ENCODE results near the gene RABGAP1L.

RABGAP1L gene

GRCh38 chr1:174274884-174275283 is 115.6 kb downstream of the RABGAP1L start:
- Histone ChIP-seq H2AFZ (no peak overlapping the region), H3K4me1 (no peaks in the 10 kb centered on the region), H3K79me2 (no peaks in the 10 kb centered on the region), H3K36me3 (ENCODE audit: control insufficient read depth, insufficient read depth, low read length) (no peaks in the 10 kb centered on the region), H3K4me2 (ENCODE audit: low read length) (no peak overlapping the region), H3K27me3 (ENCODE audit: control insufficient read depth, insufficient read depth, low read length) (no peaks in the 10 kb centered on the region), H3K4me3 (ENCODE audit: low read depth, low read length) (no peak overlapping the region), H3K9me3 (ENCODE audit: control insufficient read depth, low read length) (no peaks in the 10 kb centered on the region), H3K9ac (no peak overlapping the region), H3K27ac (no peak overlapping the region)
- TF ChIP-seq CTCF (IDR thresholded peaks at IDR 0.05): no peak

GRCh38 chr1:174276087-174276486 is 116.8 kb downstream of the RABGAP1L start:
- H3K79me2 ChIP-seq: no peaks in the 10 kb centered on the region
- no peaks in the 10 kb centered on the region for H3K9me3 ChIP-seq (ENCODE audit: control insufficient read depth, low read length)
- no peak overlapping the region for H3K4me2 ChIP-seq (ENCODE audit: low read length)
- no peak overlapping the region for H3K9ac ChIP-seq
- no peaks in the 10 kb centered on the region for H3K4me1 ChIP-seq
- H3K4me3 ChIP-seq (ENCODE audit: low read depth, low read length): no peak overlapping the region
- H3K27me3 ChIP-seq (ENCODE audit: control insufficient read depth, insufficient read depth, low read length): no peaks in the 10 kb centered on the region
- no peak for TF ChIP-seq CTCF (IDR thresholded peaks at IDR 0.05)
- H3K36me3 ChIP-seq (ENCODE audit: control insufficient read depth, insufficient read depth, low read length): no peaks in the 10 kb centered on the region
- no peak overlapping the region for H2AFZ ChIP-seq
- no peak overlapping the region for H3K27ac ChIP-seq

- Histone ChIP-seq H3K4me3 (ENCODE audit: low read depth, low read length) (no peak overlapping the region), H3K9ac (no peak overlapping the region), H3K27me3 (ENCODE audit: control insufficient read depth, insufficient read depth, low read length) (no peaks in the 10 kb centered on the region), H3K4me2 (ENCODE audit: low read length) (no peak overlapping the region), H3K4me1 (no peaks in the 10 kb centered on the region), H3K9me3 (ENCODE audit: control insufficient read depth, low read length) (no peaks in the 10 kb centered on the region), H3K27ac (no peak overlapping the region), H2AFZ (no peak overlapping the region), H3K36me3 (ENCODE audit: control insufficient read depth, insufficient read depth, low read length) (no peaks in the 10 kb centered on the region), H3K79me2 (no peaks in the 10 kb centered on the region)
- no peak for TF ChIP-seq CTCF (IDR thresholded peaks at IDR 0.05)
Observed at GRCh38 chr1:174284052-174284451, 124.7 kb downstream of the RABGAP1L start.

GRCh38 chr1:174286042-174286441 is 126.7 kb downstream of the RABGAP1L start:
- H3K4me2 ChIP-seq (ENCODE audit: low read length): no peak overlapping the region
- H3K36me3 ChIP-seq (ENCODE audit: control insufficient read depth, insufficient read depth, low read length): no peaks in the 10 kb centered on the region
- no peak overlapping the region for H2AFZ ChIP-seq
- no peaks in the 10 kb centered on the region for H3K79me2 ChIP-seq
- H3K9me3 ChIP-seq (ENCODE audit: control insufficient read depth, low read length): no peaks in the 10 kb centered on the region
- TF ChIP-seq CTCF (IDR thresholded peaks at IDR 0.05): no peak
- no peak overlapping the region for H3K4me3 ChIP-seq (ENCODE audit: low read depth, low read length)
- H3K27ac ChIP-seq: no peak overlapping the region
- no peaks in the 10 kb centered on the region for H3K27me3 ChIP-seq (ENCODE audit: control insufficient read depth, insufficient read depth, low read length)
- no peaks in the 10 kb centered on the region for H3K4me1 ChIP-seq
- no peak overlapping the region for H3K9ac ChIP-seq

- H3K4me3 ChIP-seq (ENCODE audit: low read depth, low read length): no peak overlapping the region
- TF ChIP-seq CTCF (IDR thresholded peaks at IDR 0.05): no peak
- no peak overlapping the region for H3K4me2 ChIP-seq (ENCODE audit: low read length)
- no peak overlapping the region for H3K27ac ChIP-seq
- no peaks in the 10 kb centered on the region for H3K27me3 ChIP-seq (ENCODE audit: control insufficient read depth, insufficient read depth, low read length)
- H3K36me3 ChIP-seq (ENCODE audit: control insufficient read depth, insufficient read depth, low read length): no peaks in the 10 kb centered on the region
- H3K9ac ChIP-seq: no peak overlapping the region
- H3K79me2 ChIP-seq: no peaks in the 10 kb centered on the region
- no peaks in the 10 kb centered on the region for H3K4me1 ChIP-seq
- H2AFZ ChIP-seq: no peak overlapping the region
- H3K9me3 ChIP-seq (ENCODE audit: control insufficient read depth, low read length): no peaks in the 10 kb centered on the region
Observed at GRCh38 chr1:174289644-174290310, 130.5 kb downstream of the RABGAP1L start.
